SU-DHL-6 (cell line): ENCODE measurements around the gene PLAAT3.
A peak's percentile ranks its signal among the peaks of the same experiment; 100 is the strongest.
"Not testable (repeated sequence)": the region's sequence is repeated elsewhere in the genome, so short reads cannot be mapped to it uniquely, and the experiment has no call there.

ENCODE experiments used
- H2AFZ ChIP-seq: fragments of 200-600 bp; sonication (generic); 2 replicates; pipeline ENCODE4 v1.6.1; 2014; ENCODE audit warnings: low read depth, mild to moderate bottlenecking, moderate library complexity, mixed read lengths, antibody characterized with exemption, low read length; ENCODE audit not compliant: severe bottlenecking
- H3F3A ChIP-seq: fragments of 200-600 bp; shearing (Covaris generic); 2 replicates; pipeline ENCODE4 v1.6.0; 2016; ENCODE audit warnings: antibody characterized with exemption, mild to moderate bottlenecking; ENCODE audit not compliant: insufficient read depth
- H3K27ac ChIP-seq: fragments of 200-600 bp; sonication (generic); 2 replicates; pipeline ENCODE4 v1.5.1; 2016; ENCODE audit warnings: low read depth, mild to moderate bottlenecking, low read length, moderate library complexity, mixed read lengths
- H3K27me3 ChIP-seq: fragments of 200-600 bp; sonication (generic), shearing (Covaris generic); 2 replicates; pipeline ENCODE4 v1.6.0; 2014; ENCODE audit warnings: mild to moderate bottlenecking, low read length
- H3K36me3 ChIP-seq: fragments of 200-600 bp; sonication (generic); 2 replicates; pipeline ENCODE4 v1.6.1; 2014; ENCODE audit warnings: mild to moderate bottlenecking, low read length, mixed read lengths
- H3K4me2 ChIP-seq: fragments of 300-600, 200-600 bp; shearing (Covaris generic), sonication (generic); 2 replicates; pipeline ENCODE4 v1.6.0; 2014; ENCODE audit warnings: low read length, low read depth, mild to moderate bottlenecking; ENCODE audit not compliant: poor library complexity, severe bottlenecking
- H3K4me3 ChIP-seq: fragments of 200-600 bp; sonication (generic); 2 replicates; pipeline ENCODE4 v1.5.1; 2014; ENCODE audit warnings: antibody characterized with exemption, low read length, mild to moderate bottlenecking, mixed read lengths; ENCODE audit not compliant: insufficient read depth, poor library complexity, severe bottlenecking
- H3K79me2 ChIP-seq: fragments of 200-600 bp; sonication (generic); 2 replicates; pipeline ENCODE4 v1.6.1; 2014; ENCODE audit warnings: mild to moderate bottlenecking, low read length, moderate library complexity; ENCODE audit not compliant: insufficient read depth
- H3K9ac ChIP-seq: fragments of 200-600 bp; sonication (generic); 2 replicates; pipeline ENCODE4 v1.7.0; 2014; ENCODE audit warnings: mild to moderate bottlenecking, low read length
- H3K9me2 ChIP-seq: fragments of 200-600 bp; sonication (generic); replicated peaks from 2 replicates; pipeline ENCODE4 v1.6.1; 2014; ENCODE audit warnings: low read length; ENCODE audit not compliant: insufficient read depth
- H3K9me3 ChIP-seq: fragments of 200-600 bp; sonication (generic); 2 replicates; pipeline ENCODE4 v1.6.1; 2014; ENCODE audit warnings: low read length, mixed read lengths; ENCODE audit not compliant: insufficient read depth
- H4K20me1 ChIP-seq: fragments of 200-600 bp; sonication (generic); 2 replicates; pipeline ENCODE4 v1.6.1; 2014; ENCODE audit warnings: low read depth, mild to moderate bottlenecking, antibody characterized with exemption, low read length, moderate library complexity, mixed read lengths
- CTCF ChIP-seq: fragments of 200-600 bp; sonication (generic); IDR thresholded peaks from one replicate; pipeline ENCODE4 v1.5.1; 2017; ENCODE audit warnings: antibody characterized with exemption, mild to moderate bottlenecking, low read length, moderate library complexity; ENCODE audit not compliant: insufficient read depth, poor library complexity, severe bottlenecking
- EZH2phosphoT487 ChIP-seq: fragments of 200-600 bp; sonication (generic), shearing (Covaris generic); conservative IDR thresholded peaks from 2 replicates; pipeline ENCODE4 v1.6.1; 2018; ENCODE audit warnings: mild to moderate bottlenecking, antibody characterized with exemption, low read length, moderate library complexity, mixed read lengths

Gene PLAAT3

GRCh38 chr11:63639199-63639832 lies 25.1 kb upstream of the PLAAT3 start:
- Histone ChIP-seq H3K9me3 (no peaks in the 10 kb centered on the region), H3K27me3 (no peaks in the 10 kb centered on the region), H3K4me3 (no peak overlapping the region), H3K36me3 (peaks cover 19% of the 10 kb centered on the region; the same call in 1 of the 2 replicates), H3K9ac (no peak overlapping the region), H3K79me2 (no peaks in the 10 kb centered on the region), H4K20me1 (no peaks in the 10 kb centered on the region), H3K9me2 (no peaks in the 10 kb centered on the region), H2AFZ (no peak overlapping the region), H3K27ac (no peak overlapping the region), H3F3A (no peaks in the 10 kb centered on the region), H3K4me2 (no peak overlapping the region)
- TF ChIP-seq EZH2phosphoT487 = no peak
- TF ChIP-seq CTCF = peak; percentile 25

- not testable (repeated sequence) for H3K9me3 ChIP-seq, H3K9ac ChIP-seq, H3F3A ChIP-seq, H3K9me2 ChIP-seq, H3K4me2 ChIP-seq, H3K27ac ChIP-seq, H4K20me1 ChIP-seq, H3K79me2 ChIP-seq, H2AFZ ChIP-seq, H3K4me3 ChIP-seq, H3K27me3 ChIP-seq
- peaks cover 19% of the 10 kb centered on the region; the same call in 1 of the 2 replicates for H3K36me3 ChIP-seq
Measured at GRCh38 chr11:63638436-63638835, 24.2 kb upstream of the PLAAT3 start.

- H3K9ac ChIP-seq = no peak overlapping the region
- no peaks in the 10 kb centered on the region for H3K79me2 ChIP-seq
- TF ChIP-seq EZH2phosphoT487 (no peak), CTCF (peak; percentile 68)
- H3K27me3 ChIP-seq = no peaks in the 10 kb centered on the region
- no peaks in the 10 kb centered on the region for H3K9me3 ChIP-seq
- peaks cover 20% of the 10 kb centered on the region; the same call in 1 of the 2 replicates for H3K36me3 ChIP-seq
- H3K4me3 ChIP-seq = no peak overlapping the region
- H3K4me2 ChIP-seq = no peak overlapping the region
- H3K9me2 ChIP-seq = no peaks in the 10 kb centered on the region
- no peaks in the 10 kb centered on the region for H4K20me1 ChIP-seq
- no peak overlapping the region for H3K27ac ChIP-seq
- no peaks in the 10 kb centered on the region for H3F3A ChIP-seq
- H2AFZ ChIP-seq = no peak overlapping the region
Measured at GRCh38 chr11:63635762-63636465, 21.7 kb upstream of the PLAAT3 start.

GRCh38 chr11:63629426-63629825 lies 15.2 kb upstream of the PLAAT3 start:
- no peak overlapping the region for H2AFZ ChIP-seq
- H4K20me1 ChIP-seq = 0 out of 2 replicates have a peak, but pooled peaks cover 5% of the 10 kb centered on the region
- H3K4me2 ChIP-seq = no peak overlapping the region
- no peak overlapping the region for H3K4me3 ChIP-seq
- H3K9me3 ChIP-seq = no peaks in the 10 kb centered on the region
- no peaks in the 10 kb centered on the region for H3K79me2 ChIP-seq
- TF ChIP-seq EZH2phosphoT487 (no peak), CTCF (no peak)
- H3K27me3 ChIP-seq = no peaks in the 10 kb centered on the region
- H3K27ac ChIP-seq = no peak overlapping the region
- H3K9me2 ChIP-seq = no peaks in the 10 kb centered on the region
- no peak overlapping the region for H3K9ac ChIP-seq
- H3F3A ChIP-seq = 0 out of 2 replicates have a peak, but pooled peaks cover 9% of the 10 kb centered on the region
- peaks cover 24% of the 10 kb centered on the region; the same call in 1 of the 2 replicates for H3K36me3 ChIP-seq
